HepG2 (cell line): ENCODE data around the gene PGM3. TPM values are rescaled to one million over a fixed set of nuclear protein-coding genes. Genes with fewer than 3 reads are reported as not detected.

Experiments used
- CBX1 ChIP-seq: IDR thresholded peaks from one replicate; pipeline ENCODE4 v1.6.1; 2016; ENCODE audit warnings: antibody characterized with exemption, low read depth
- CEBPB ChIP-seq: IDR thresholded peaks from 2 replicates; pipeline ENCODE4 v1.6.1; 2011; ENCODE audit warnings: low read depth, low read length, improper control_type of control experiment, borderline replicate concordance
- FOXK1 ChIP-seq: sonication (generic); formaldehyde crosslinking; IDR thresholded peaks from 2 replicates; pipeline ENCODE4 v1.4.0; 2020; ENCODE audit warnings: low read depth, missing genetic modification reagents, borderline replicate concordance
- GTF3A ChIP-seq: sonication (generic); formaldehyde crosslinking; conservative IDR thresholded peaks from 2 replicates; pipeline ENCODE4 v1.4.0; 2020; ENCODE audit warnings: mild to moderate bottlenecking, missing genetic modification reagents
- HMGXB4 ChIP-seq, 2 experiments: sonication (generic) in 1 of 2; formaldehyde crosslinking in 1 of 2; IDR thresholded peaks; 2 replicates each; pipeline versions ENCODE4 v1.4.0 to v1.6.1; 2018 to 2020; ENCODE audit warnings: missing genetic modification reagents in 2 of 2, borderline replicate concordance in 1 of 2, low read depth in 1 of 2, mild to moderate bottlenecking in 1 of 2, missing biosample characterization in 1 of 2
- KDM4B ChIP-seq: sonication (generic); formaldehyde crosslinking; IDR thresholded peaks from 2 replicates; pipeline ENCODE4 v1.4.0; 2020; ENCODE audit warnings: missing genetic modification reagents
- MYC ChIP-seq: sonication (generic); formaldehyde crosslinking; IDR thresholded peaks from 2 replicates; pipeline ENCODE4 v1.9.0; 2021; ENCODE audit warnings: missing genetic modification reagents, borderline replicate concordance
- RARG ChIP-seq: sonication (generic); formaldehyde crosslinking; IDR thresholded peaks from 2 replicates; pipeline ENCODE4 v1.4.0; 2020; ENCODE audit warnings: low read depth, mild to moderate bottlenecking, missing genetic modification reagents
- SIN3A ChIP-seq: IDR thresholded peaks from 2 replicates; pipeline ENCODE4 v1.6.1; 2011; ENCODE audit warnings: low read depth, mild to moderate bottlenecking, control low read depth, low read length, borderline replicate concordance
- SPEN ChIP-seq: sonication (generic); formaldehyde crosslinking; IDR thresholded peaks from 2 replicates; pipeline ENCODE4 v1.5.1; 2020; ENCODE audit warnings: low read depth, mild to moderate bottlenecking, missing genetic modification reagents
- TERF1 ChIP-seq: sonication (generic); formaldehyde crosslinking; IDR thresholded peaks from 2 replicates; pipeline ENCODE4 v1.8.0; 2022; ENCODE audit warnings: mild to moderate bottlenecking, missing genetic modification reagents, moderate library complexity
- TFDP1 ChIP-seq: IDR thresholded peaks from 2 replicates; pipeline ENCODE4 v1.6.1; 2016; ENCODE audit warnings: missing compliant biosample characterization, missing genetic modification reagents, borderline replicate concordance
- ZBTB39 ChIP-seq: sonication (generic); formaldehyde crosslinking; IDR thresholded peaks from 2 replicates; pipeline ENCODE4 v1.5.0; 2020; ENCODE audit warnings: missing genetic modification reagents
- ZC3H4 ChIP-seq: sonication (generic); formaldehyde crosslinking; IDR thresholded peaks from 2 replicates; pipeline ENCODE4 v1.4.0; 2020; ENCODE audit warnings: missing genetic modification reagents, borderline replicate concordance
- ZNF138 ChIP-seq: sonication (generic); formaldehyde crosslinking; IDR thresholded peaks from 2 replicates; pipeline ENCODE4 v1.5.0; 2020; ENCODE audit warnings: mild to moderate bottlenecking, low read depth, missing genetic modification reagents
- ZNF225 ChIP-seq: sonication (generic); formaldehyde crosslinking; IDR thresholded peaks from 2 replicates; pipeline ENCODE4 v1.4.0; 2020; ENCODE audit warnings: mild to moderate bottlenecking, missing genetic modification reagents
- ZNF331 ChIP-seq: sonication (generic); formaldehyde crosslinking; IDR thresholded peaks from 2 replicates; pipeline ENCODE4 v1.4.0; 2020; ENCODE audit warnings: missing genetic modification reagents
- ZNF350 ChIP-seq: sonication (generic); formaldehyde crosslinking; IDR thresholded peaks from 2 replicates; pipeline ENCODE4 v1.4.0; 2020; ENCODE audit warnings: mild to moderate bottlenecking, low read depth, missing genetic modification reagents, borderline replicate concordance
- ZNF570 ChIP-seq: sonication (generic); formaldehyde crosslinking; IDR thresholded peaks from 2 replicates; pipeline ENCODE4 v1.4.0; 2020; ENCODE audit warnings: mild to moderate bottlenecking, missing genetic modification reagents, borderline replicate concordance
- ZNF652 ChIP-seq: IDR thresholded peaks from 2 replicates; pipeline ENCODE4 v1.6.1; 2016; ENCODE audit warnings: low read depth, borderline replicate concordance
- ZNF775 ChIP-seq: sonication (generic); formaldehyde crosslinking; IDR thresholded peaks from 2 replicates; pipeline ENCODE4 v1.4.0; 2020; ENCODE audit warnings: missing genetic modification reagents, mild to moderate bottlenecking, moderate library complexity, borderline replicate concordance
- ZNF850 ChIP-seq: sonication (generic); formaldehyde crosslinking; conservative IDR thresholded peaks from 2 replicates; pipeline ENCODE4 v1.9.0; 2021; ENCODE audit warnings: mild to moderate bottlenecking, missing genetic modification reagents
- polyA plus RNA-seq, 8 experiments: library from polyadenylated mRNA; depleted of rRNA in 3 of 8; stranded (reverse) in 7 of 8; unstranded in 1 of 8; fragments of >200 nt; fragmentation: Illumina TruSeq in 4 of 8; extraction: Trizol in 4 of 8; gene quantifications; 2 replicates each; pipeline versions ENCODE4 v1.2.1 to v1.2.3, GENCODE V29; 2011 to 2016; ENCODE audit warnings: low read depth in 4 of 8, missing spikeins in 1 of 8, mixed read lengths in 1 of 8; ENCODE audit not compliant: insufficient read depth in 1 of 8
- total RNA-seq, 5 experiments: library from RNA; depleted of rRNA; stranded (reverse); fragments of >200 nt; fragmentation: Illumina TruSeq; extraction: Trizol; gene quantifications; 2 replicates each; pipeline ENCODE4 v1.2.3, GENCODE V29; 2016; ENCODE audit warnings: low read depth in 1 of 5

PGM3 gene
- total and polyA plus RNA-seq, 2 of the 13 experiments (the other 11 are each of a cell fraction or from before 2014, with no cell fraction given): 72.5 to 163 TPM

GRCh38 chr6:83192871-83193746 is at the start of gene PGM3, which contains the start of gene RWDD2A (continued):
- TF ChIP-seq HMGXB4 (CRISPR knock-in tag; IDR thresholded peaks at IDR 0.05; ENCODE audit: borderline replicate concordance in 1 of 2, low read depth in 1 of 2) (peak; percentile 79 to 90; a peak in 2 of 4 replicates), ZNF350 (peak; percentile 81; the same call in 1 of the 2 replicates), MYC (CRISPR knock-in tag) (peak; percentile 72; the same call in 1 of the 2 replicates), TERF1 (CRISPR knock-in tag) (no peak), ZNF652 (CRISPR knock-in tag) (no peak), CEBPB (no peak), SPEN (peak; percentile 85), CBX1 (peak; percentile 80), ZNF331 (peak; percentile 44; the same call in 1 of the 2 replicates), KDM4B (CRISPR knock-in tag) (no peak), ZNF850 (CRISPR knock-in tag) (no peak), ZNF775 (CRISPR knock-in tag) (no peak), ZBTB39 (CRISPR knock-in tag) (no peak), FOXK1 (CRISPR knock-in tag) (peak; percentile 38; the same call in 1 of the 2 replicates), ZNF138 (CRISPR knock-in tag) (peak; percentile 46; the same call in 1 of the 2 replicates), RARG (no peak), SIN3A (peak; percentile 83), GTF3A (CRISPR knock-in tag) (no peak), ZNF225 (CRISPR knock-in tag) (peak; percentile 83; the same call in 1 of the 2 replicates), TFDP1 (peak; percentile 27; the same call in 1 of the 2 replicates), ZNF570 (no peak), ZC3H4 (CRISPR knock-in tag) (no peak)
